GM19463 (cell line): ENCODE data around the gene IVNS1ABP.
"Not testable (repeated sequence)": the region's sequence is repeated elsewhere in the genome, so short reads cannot be mapped to it uniquely, and the experiment has no call there.

ENCODE experiments used
- ATAC-seq: cut with Tn5 transposase; IDR thresholded peaks from one replicate; pipeline ENCODE4 v1.9.1; 2021; ENCODE audit warnings: mild to moderate bottlenecking, moderate library complexity; ENCODE audit not compliant: unreplicated experiment

IVNS1ABP gene

DNA sequence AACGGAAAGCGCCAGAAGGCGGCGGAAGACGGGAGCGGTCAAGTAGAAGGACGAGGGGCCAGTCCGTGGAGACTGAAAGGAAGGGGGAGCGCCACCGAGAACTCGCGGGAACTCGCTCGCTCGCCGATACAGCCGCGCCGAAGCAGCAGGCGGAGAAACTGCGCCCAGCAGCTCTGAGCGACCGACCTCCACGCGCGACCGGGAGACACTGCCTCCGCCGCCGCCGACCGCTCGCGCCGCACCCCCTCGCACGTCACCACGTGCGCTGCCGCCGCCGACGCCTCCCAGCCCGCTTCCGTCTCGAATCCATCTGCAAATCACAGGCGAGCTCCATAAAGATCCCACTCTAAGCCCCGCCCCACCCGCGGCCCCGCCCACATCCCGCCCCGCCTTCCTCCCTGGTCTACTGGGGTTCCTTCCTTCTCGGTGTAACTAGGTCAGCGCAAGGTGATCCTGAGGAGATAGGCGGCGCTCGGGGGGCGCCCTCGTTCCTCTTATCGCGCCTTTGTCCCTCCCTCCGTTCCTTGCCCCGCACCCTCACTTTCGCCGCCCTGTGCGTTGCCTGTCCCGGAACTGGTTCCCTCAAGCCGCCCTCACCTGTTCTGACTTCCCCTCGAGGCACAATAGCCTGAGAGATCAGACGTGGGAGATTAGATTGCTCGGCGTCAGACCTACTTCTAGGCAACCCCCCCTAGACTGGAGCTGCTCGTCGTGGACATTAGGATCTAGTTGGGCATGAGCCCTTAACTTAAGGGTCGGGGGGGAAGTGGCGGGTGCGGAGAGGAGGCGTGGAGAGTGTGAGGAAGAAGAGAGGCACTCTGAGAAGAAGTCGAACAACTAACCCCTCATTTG is at the start of gene IVNS1ABP:
Gene IVNS1ABP, minus strand, starts transcription at position 210 of the 852 bp plus-strand sequence. CDS start 7,750 bp downstream, outside the sequence.
- ATAC-seq: peak; percentile 67

DNA sequence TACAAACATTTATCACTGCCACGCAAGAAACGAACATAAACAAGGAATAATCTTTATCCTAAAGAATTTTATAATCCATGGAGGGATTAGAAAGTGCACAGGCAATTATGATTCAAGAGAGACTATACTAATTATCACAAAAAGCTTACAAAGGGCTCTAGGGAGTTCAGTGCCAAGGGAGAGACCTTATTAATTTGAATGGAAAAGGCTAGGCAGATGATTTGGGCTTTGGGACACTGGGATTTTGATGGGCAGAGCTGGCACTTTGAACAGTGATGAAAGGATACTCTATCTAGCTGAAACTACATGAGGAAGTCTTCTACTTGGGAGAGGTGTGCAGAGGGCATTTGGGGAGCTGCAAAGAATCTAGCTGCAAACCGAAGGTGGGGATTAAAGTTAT is 48.9 kb upstream of the IVNS1ABP start:
- no peak for ATAC-seq

DNA sequence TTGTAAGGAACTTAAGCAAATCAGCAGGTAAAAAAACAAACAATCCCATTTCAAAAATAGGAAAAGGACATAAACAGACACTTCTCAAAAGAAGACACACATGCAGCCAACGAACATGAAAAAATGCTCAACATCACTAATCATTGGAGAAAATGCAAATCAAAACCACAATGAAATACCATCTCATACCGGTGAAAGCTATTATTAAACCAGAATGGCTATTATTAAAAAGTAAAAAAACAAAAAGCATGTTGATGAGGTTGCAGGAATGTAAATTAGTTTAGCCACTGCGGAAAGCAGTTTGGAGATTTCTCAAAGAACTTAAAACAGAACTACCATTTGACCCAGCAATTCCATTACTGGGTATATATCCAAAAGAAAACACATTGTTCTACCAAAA is 47.5 kb upstream of the IVNS1ABP start:
- not testable (repeated sequence) for ATAC-seq

DNA sequence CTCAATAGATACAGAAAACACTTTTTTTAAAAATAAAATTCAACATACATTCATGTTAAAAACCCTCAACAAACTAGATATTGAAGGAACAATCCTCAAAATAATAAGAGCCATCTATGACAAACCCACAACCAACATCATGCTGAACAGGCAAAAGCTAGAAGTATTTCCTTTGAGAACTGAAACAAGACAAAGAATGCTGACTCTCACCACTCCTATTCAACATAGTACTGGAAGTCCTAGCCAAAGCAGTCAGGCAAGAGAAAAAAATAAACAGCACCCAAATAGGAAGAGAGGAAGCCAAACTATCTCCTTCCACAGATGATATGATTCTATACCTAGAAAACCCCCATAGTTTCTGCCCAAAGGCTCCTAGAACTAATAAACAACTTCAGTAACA is 46.2 kb upstream of the IVNS1ABP start:
- no peak for ATAC-seq

DNA sequence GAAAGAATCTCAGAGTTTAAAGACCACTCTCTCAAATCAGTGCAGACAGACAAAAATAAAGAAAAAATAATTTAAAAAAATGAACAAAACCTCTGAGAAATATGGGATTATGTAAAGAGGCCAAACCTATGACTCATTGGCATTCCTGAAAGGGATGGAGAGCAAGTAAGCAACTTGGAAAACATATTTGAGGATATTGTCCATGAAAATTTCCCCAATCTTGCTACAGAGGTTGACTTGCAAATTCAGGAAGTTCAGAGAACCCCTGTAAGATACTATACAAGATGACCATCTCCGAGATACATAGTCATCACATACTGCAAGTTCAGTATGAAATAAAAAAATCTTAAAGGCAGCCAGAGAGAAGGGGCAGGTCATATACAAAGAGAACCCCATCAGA is 43.7 kb upstream of the IVNS1ABP start:
- no peak for ATAC-seq

DNA sequence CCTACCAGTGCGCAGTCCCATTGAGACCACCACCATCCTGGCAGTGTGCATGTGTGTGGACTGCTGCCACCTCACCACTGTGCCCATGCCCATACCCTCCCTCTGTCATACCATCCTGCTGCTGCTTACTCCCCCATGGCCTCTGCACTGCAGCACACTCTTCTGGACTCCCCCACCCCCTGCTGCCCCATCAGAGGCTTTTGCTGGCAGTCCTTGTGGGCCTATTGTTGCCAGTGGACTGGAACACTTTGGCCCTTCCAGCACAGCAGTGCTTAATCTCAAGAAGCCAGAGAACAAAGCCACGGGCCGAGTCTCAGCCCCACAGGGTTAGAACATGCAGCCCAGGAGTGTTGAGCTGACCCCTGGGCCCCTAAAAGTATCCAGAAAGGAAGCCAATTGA is 41.9 kb upstream of the IVNS1ABP start:
- ATAC-seq: no peak

DNA sequence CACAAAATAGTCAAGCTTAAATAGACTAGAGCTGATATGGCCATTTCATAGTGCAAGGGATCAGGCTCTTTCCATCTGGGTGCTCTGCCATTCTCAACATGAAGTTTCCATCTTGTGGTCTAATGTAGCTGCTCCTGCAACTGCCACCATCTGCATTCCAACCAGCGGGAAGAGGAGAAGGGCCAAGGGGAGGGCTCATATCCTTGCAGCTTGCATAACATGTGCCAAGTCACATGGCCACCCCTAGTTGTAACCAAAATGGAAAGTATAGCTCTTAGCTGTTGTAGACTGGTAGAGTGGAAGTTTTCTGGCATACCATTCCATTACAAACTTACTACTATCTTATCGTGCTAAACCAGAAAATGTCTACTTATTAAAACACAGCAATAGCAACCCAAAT is 38.9 kb upstream of the IVNS1ABP start:
- no peak for ATAC-seq

DNA sequence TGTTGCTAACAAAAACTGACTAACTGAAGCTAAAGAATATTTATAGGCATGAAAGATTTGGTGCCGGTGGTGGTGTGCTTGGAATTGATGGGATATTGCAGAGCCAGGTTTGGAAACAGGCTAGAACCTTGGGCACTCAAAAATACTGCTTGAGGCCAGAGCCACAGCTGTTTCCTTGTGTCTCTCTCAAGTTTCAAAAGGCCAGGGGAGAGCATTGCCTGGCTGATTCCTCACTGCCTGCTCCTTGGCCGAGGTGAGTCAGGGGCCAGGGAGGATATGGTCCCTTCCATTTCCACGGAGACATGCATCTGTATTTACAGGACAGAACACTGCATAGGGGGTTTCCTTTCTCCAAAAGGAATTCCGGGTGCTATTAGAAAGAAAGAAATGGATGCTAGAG is 36.1 kb upstream of the IVNS1ABP start:
- ATAC-seq: no peak

DNA sequence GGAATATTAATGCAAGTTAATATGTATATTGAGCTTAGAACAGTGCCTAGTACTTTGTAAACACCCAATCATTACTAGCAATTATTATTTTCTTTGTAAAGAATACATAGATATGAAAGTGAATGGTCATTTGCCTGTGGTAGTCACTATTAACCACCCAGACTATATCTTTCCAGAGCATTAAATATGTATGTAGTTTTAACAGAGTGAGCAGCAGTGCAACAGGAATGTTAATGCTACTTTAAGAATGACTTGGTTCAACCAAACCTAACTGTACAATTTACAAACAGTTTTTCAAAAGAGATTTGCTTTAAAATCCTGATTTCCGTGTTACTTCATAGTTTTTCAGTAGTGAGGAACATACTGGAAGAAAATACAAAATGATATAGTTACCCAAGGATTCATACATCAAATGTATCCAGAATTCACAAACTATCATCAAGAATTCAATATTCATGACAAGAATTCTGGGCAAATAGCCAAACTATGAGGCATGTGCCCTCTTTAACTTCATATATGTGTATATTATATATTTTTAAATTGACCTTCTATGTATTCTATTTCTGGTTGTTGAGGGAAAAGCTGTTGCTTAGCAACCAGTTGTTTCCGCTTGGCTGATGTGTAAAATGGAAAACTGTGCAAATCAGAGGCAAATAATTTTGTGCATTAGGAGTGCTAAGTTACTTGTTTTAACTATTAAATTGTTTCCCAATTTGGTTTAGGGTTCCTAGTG is 34.9 kb upstream of the IVNS1ABP start:
- no peak for ATAC-seq

DNA sequence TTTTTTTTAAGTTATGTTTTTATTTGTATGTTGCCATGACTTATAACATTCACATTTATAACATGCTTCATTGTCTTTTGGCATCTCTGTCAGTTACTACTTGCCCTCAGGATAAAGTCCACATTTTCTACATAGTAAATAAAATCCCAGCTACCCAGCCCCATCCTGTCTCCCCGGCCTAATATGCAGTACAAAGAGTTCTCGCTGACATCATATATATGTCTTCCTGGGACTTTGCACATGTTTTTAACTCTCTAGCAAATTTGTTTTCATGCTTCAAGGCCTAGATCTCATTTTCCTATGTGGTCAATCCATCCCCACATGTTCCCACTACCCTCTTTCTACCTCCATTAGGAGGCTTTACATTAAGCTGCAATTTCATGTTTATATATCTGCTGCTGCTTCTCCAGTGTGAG is 33.0 kb upstream of the IVNS1ABP start:
- no peak for ATAC-seq

DNA sequence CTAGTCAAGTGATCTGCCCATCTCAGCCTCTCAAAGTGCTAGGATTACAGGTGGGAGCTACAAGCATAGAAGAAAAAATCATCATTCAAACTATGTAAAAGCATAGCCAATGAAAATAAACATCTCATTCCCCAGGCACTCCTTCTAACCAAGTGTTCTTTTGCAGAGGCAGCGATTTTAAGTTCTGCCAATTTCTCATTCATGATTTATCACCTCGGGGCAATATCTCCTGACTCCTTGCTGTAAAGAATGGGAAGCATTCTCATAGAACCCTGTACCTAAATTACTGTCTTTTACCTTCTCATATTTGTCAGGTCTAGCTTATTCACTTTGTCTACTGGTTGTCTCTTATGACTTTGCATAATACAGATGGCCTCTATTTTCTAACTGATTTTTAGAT is 32.5 kb upstream of the IVNS1ABP start:
- ATAC-seq: no peak

DNA sequence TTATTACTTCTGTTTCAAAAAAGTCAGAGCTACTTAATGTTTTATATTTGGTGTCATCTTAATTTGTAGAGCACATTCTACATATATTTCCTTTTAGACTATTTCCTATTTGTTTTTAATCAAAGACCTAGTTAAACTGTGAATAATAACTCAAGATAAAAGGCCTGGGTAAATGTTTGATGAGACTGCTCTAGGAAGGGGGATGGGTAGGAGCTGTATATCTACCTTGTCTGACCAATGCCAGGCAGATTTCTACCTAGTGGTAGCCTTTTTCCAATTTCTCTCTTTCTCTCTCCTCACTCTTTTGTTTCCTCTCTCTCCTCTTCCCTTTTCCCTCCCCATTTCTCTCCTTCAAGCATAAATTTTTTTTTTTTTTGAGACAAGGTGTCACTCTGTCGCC is 31.9 kb upstream of the IVNS1ABP start:
- no peak for ATAC-seq

DNA sequence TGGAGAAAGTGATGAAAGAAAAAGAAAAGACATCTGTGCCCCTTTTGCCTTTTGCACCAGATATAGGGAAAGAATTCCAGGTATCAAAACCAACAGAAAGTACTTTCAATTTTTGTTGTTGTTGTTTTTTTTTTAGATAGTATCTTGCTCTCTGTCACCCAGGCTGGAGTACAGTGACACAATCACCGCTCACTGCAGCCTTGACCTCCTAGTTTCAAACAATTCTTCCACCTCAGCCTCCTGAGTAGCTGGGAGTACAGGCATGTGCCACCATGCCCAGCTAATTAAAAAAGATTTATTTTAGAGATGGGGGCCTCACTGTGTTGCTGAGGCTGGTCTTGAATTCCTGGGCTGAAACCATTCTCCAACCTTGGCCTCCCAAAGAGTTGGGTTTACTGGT is 31.3 kb upstream of the IVNS1ABP start:
- no peak for ATAC-seq

DNA sequence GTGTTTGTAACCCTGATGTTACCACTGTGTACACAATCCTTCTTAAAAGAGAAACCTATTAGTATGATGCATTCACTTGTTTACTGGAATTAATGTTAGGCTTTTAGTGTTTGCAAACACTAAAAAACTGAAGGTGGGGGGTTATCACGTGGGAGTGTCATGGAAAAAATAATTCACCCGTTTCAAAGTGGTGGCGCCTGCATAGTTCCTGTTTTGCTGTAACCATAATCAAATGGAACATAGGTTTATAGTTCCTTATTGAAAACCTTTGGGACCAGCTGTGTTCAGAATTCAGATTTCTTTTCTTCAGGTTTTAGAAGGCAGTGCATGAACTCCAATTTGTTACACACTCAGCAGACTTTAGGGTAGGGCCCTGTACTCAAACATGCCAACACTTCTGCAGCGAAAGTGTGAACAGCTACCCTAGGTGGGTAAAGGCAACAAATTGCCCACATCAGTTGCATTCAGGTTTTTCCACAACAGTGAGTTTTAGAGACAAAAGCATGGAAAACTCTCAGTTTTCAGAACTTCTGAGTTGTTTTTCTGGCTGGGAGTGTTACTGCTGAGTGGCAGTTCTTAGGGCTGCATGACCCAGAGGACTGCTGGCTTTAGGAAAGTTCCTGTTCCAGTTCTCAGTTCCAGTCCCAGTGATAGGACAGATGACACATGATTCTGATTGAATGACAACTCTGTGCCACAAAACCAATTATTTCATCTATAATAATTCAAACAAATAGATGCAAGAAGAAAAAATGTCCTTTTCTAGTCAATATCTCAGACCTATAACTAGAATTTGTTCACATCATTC is 29.1 kb upstream of the IVNS1ABP start:
- ATAC-seq: peak; percentile 51

DNA sequence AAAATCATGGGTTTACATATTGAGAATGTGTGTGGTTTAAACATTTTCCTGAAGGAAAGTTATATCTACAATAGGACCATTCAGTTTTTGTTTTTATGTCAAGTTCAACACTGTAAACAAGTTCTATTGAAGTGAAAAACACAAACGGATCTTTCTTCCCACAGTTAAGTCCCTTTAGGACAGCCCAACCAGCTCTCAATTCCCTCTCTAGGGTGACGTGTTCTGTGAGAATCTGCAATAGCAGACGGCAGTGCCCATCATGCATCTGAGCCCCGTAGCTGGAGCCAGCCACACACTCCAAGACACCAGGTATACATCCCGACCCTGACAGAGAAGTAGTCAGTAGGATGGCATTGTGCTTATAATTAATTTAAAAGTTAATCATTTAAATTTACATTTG is 26.3 kb upstream of the IVNS1ABP start:
- no peak for ATAC-seq

DNA sequence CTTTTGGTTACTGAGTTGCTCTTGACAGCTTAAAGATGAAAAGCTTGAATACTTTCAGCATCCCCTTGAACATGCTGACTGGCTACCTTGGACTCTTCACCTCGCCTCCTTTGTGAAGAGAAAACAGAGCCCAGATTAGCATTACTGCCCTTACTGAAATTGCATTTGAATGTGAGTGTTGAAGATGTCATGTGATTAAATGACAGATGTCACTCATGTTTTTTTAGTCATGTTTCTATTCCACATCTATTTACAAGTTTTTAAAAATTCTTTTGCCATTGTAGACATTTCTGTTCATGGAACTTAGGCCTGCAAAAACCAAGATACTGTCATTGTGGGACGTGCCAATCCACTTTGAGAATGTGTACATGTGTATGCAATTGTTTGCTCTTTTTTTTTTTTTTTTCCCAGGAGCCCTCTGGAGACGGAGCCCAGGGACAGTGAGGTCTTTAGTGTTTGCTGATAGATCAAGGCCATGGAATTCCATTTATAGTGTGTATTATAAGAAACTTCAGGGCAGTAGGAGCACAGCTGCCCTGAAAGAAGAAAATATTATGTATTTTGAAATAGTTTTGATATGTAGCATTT is 25.7 kb upstream of the IVNS1ABP start:
- no peak for ATAC-seq

DNA sequence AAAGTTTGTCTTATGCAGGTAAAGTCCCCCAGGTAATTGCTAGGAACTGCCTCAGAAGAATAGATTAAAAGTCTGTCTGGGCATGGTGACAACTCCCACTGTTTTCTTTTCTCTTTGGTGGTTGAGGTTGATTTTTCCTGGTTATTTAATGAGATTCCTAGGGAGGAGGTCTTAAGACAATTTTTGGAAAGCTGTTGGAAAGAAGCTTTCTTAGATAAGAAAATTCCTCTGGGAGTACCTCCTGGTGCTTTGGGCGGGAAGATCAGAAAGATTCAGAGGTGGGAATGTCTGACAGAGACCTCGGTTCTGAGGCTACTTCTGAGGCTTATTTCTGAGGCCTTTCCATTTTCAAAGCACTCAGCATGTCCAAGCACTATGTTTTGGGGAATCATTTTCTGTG is 25.0 kb upstream of the IVNS1ABP start:
- no peak for ATAC-seq

DNA sequence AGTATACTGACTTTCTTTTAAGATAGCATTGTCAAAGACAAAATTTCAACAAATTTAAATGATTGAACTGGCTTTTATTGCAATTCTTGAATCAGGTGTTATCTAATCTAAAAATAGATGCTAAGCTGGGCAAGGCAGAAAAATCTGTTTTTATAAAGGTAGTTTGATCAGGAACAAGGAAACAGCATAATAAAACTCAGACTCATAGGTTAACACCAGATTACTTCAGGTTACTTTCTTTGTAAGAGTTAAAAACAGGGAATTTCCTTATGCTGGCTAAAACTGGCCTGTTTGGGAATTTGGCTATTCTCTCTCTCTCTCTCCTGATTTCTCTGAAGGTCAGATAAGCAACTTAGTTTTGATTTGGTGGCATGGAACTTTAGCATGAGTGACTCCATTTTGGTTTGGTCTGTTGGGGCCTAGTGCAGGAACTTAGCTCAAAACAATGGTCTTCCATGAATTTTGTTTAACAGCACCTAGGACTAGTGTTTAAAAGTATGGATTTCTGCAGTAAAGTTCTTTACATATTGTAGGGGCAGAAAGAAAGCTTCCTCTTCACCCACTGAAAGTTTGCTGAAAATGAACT is 24.2 kb upstream of the IVNS1ABP start:
- no peak for ATAC-seq

DNA sequence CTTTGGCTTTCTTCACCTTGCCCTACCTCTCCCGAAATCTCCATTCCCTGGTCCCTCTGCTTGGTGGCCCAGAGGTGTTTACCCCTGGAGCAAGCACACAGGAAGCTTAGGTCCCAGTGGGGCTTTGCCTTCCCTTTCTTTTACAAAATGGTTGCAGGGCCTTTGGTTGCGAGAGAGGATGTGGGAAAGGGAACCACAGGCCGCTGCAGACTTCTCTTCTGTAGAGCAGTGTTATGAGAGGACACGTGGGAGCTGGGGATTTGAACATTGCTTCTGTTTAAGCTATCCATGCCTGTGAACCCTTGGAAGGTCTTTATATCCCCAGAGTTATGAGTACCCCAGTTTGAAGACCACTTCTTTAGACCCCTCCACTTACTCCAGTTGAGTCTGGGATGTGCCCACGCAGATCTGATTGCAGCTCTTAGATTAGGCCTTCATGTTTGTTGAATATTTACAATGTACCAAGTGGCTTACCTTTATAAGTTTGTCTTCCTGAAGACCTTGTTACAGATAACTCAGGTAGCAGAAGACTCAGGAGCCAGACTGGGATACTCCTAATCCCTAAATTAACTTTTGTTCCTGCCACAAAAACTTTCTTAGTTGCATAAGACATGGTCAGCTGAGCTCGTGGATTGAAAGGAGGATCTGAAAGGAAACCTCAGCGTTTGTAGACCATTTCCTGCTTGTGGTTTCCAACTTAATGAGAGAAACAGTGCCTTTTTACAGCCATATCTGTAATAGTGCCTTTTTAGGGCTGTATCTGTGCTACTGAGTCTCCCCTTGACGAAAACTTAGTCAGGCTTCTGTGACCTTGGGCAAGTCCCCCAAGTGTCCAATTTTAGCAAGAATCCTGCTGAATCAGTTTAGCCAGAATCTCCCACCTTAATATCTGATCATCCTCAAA is 21.9 kb upstream of the IVNS1ABP start:
- peak; percentile 91 for ATAC-seq

DNA sequence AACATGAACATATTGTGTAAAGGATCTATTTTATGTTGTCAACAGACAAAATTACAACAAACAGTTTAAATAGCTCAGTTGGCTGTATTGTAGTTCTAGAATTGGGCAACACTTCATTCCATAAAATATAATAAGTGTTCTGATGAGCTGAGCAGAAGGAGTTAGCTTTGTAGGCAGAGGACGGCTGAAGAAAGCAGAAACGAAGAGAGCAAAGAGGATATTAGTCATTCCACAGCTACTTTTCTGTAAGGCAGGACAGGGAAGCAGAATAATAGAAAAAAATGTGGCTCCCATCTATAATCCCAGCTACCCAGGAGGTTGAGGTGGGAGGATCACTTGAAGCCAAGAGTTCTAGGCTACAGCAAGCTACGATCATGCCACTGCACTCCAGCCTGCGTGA is 20.2 kb upstream of the IVNS1ABP start:
- ATAC-seq: no peak
